ENCODE data around the gene SLBP. TPM values are rescaled to one million over a fixed set of nuclear protein-coding genes. Genes with fewer than 3 reads are reported as not detected.

The SLBP gene
- total RNA-seq, 1 donor from 2014 or later = 114 TPM

DNA sequence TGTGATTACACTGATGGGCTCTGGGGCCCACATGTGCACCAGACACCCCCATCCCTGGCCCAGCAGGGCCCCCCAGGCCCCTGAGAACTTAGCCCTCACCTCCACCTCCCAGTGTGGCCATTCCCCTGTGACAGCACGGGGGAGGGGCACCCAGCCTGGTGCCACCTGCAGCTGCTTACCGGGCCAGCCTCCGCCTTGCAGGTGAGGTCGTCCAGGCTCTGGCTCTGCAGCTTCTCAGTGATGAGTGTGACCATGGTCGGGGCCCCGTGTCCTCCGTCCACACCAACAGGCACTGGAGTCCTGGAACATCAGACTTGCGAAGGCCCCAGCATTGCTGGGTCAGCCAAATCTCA is 43.7 kb downstream of the SLBP start:
- no peak overlapping the region for H3K4me3 ChIP-seq (ENCODE audit: low read depth, low read length)
- DNase-seq (ENCODE audit: low read depth) = no peak
- TF ChIP-seq, protein P1, sequence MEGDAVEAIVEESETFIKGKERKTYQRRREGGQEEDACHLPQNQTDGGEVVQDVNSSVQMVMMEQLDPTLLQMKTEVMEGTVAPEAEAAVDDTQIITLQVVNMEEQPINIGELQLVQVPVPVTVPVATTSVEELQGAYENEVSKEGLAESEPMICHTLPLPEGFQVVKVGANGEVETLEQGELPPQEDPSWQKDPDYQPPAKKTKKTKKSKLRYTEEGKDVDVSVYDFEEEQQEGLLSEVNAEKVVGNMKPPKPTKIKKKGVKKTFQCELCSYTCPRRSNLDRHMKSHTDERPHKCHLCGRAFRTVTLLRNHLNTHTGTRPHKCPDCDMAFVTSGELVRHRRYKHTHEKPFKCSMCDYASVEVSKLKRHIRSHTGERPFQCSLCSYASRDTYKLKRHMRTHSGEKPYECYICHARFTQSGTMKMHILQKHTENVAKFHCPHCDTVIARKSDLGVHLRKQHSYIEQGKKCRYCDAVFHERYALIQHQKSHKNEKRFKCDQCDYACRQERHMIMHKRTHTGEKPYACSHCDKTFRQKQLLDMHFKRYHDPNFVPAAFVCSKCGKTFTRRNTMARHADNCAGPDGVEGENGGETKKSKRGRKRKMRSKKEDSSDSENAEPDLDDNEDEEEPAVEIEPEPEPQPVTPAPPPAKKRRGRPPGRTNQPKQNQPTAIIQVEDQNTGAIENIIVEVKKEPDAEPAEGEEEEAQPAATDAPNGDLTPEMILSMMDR (conservative IDR thresholded peaks at IDR 0.05; ENCODE audit: low read depth, low read length) = no peak

DNA sequence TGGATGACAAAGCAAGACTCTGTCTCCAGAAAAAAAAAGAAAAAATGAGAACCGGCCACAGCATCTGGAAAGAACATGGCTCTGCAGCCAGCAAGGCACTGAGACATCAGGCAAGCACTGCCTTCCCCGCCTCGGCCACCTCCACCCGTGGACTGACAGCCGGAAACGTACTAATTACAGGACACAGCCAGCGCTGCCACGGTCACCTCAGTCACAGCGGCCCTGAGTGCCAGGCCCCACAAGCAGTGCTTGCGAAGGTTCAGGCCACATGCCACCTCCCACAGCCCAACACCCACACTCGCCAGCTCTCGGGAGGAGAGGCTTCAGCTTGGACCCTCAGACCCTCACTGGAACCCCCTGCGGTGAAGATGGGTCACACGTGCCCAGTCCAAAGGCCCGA is 44.8 kb downstream of the SLBP start:
- H3K4me3 ChIP-seq (ENCODE audit: low read depth, low read length) = no peak overlapping the region
- DNase-seq (ENCODE audit: low read depth) = no peak
- TF ChIP-seq, protein P1 (conservative IDR thresholded peaks at IDR 0.05; ENCODE audit: low read depth, low read length) = no peak

DNA sequence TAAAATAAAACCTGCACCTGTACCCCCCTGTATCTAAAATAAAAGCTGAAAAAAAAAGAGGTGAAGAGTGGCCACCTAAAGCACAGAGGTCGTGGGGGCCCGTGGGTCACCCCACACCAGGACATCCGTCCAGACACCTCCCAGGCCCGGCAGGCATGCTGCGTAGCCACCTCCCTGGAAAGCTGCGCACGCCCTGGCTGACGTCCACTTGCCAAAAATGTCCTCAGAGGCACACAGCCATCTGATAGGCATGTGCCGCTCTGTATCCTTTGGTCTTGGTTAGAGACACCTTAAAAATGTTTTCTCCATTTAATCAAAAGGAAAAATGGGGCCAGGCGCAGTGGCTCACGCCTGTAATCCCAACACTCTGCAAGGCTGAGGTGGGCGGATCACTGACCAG is 45.7 kb downstream of the SLBP start:
- H3K4me3 ChIP-seq (ENCODE audit: low read depth, low read length) = no peak overlapping the region
- TF ChIP-seq, protein P1 (conservative IDR thresholded peaks at IDR 0.05; ENCODE audit: low read depth, low read length) = no peak

DNA sequence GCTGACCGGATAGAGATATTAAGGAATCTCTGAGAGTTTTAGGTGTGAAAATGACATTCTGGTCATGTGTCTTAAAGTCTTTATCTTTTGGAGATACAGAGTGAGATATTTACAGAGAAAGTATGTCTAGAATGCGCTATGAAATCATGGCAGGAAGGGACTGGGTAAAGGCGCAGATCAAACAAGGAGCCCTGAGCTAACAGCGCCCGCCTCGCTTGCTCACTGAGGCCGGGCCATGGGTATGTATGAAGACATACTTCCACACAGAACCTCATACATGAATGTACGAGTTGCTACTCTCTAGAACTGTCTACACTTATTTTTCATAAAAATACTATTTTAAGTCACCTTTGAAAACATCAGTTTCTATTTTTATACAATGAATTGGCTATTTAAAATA is 48.0 kb downstream of the SLBP start:
- DNase-seq (ENCODE audit: low read depth) = no peak
- TF ChIP-seq, protein P1 (conservative IDR thresholded peaks at IDR 0.05; ENCODE audit: low read depth, low read length) = no peak
- H3K4me3 ChIP-seq (ENCODE audit: low read depth, low read length) = no peak overlapping the region

More for the DNA sequence above, 45.7 kb downstream of the SLBP start:
- no peak for DNase-seq (ENCODE audit: low read depth)

DNA sequence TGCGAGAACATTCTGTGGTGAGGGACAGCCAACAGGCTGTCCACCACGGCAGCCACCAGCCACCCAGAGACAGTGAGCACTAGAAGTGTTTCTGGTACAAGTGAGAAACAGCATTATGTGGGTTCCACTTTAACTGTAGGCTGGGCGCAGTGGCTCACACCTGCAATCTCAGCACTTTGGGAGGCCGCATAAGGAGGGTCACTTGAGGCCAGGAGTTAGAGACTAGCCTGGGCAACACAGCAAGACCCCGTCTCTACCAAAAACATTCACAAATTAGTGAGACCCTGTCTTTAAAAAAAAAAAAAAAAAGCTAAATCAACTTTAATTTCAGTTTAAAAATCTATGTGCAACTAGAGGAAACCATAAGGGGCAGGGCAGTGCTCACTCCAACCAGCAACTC is 48.6 kb downstream of the SLBP start:
- TF ChIP-seq, protein P1 (conservative IDR thresholded peaks at IDR 0.05; ENCODE audit: low read depth, low read length) = no peak
- no peak for DNase-seq (ENCODE audit: low read depth)
- H3K4me3 ChIP-seq (ENCODE audit: low read depth, low read length) = no peak overlapping the region

DNA sequence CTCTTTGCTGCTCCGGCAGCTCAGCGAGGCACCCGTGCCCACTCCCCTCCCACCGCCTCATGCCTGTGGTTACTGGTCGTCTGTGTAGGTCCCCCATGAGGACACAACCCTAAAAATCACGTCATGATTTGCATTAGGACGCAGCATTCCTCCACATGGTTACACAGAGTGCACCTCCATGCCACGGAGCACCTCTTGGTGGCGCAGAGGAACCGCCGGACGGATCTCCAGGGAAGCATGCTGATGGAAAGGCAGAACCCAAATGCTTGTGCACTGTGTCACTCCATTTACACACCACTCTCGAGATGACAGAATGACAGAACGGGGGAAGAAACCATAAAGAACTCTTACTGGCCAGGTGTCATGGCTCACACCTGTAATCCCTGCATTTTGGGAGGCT is 50.4 kb downstream of the SLBP start:
- TF ChIP-seq, protein P1 (conservative IDR thresholded peaks at IDR 0.05; ENCODE audit: low read depth, low read length) = no peak
- H3K4me3 ChIP-seq (ENCODE audit: low read depth, low read length) = no peak overlapping the region
- no peak for DNase-seq (ENCODE audit: low read depth)

DNA sequence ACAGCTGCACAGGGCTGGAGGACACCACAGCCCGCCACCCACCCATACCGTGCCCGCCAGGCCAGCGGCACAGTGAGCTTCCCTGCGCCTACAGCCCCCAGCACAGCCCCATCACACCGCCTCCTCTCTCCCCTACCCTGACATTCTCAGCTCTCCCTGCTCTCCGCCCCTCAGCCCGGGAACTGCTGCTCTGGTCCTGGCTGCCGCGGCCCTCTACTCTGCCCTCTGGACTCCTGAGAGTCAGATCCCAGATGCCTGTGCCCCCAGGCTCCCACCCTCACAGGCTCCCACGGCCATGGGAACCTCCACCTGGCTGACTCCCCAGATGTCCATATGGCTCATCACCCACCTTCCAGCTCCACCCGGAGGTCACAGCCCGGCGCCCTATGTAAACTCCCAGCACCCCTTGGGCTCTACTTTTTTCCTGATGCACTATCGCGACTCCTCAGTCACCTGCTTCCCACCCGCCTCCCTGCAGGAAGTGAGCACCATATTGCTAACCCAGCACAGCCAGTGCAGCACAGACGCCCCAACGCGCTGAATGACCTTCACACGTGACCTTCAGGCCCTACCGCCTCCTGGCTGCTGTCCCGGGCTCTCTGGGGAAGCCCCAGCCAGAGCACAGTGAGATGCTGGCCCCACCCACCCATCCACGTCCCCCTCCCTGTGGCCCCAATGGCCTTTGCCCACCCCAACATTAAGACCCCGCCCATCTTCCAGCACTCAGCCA is 51.0 kb downstream of the SLBP start:
- TF ChIP-seq, protein P1 (conservative IDR thresholded peaks at IDR 0.05; ENCODE audit: low read depth, low read length) = no peak
- H3K4me3 ChIP-seq (ENCODE audit: low read depth, low read length) = no peak overlapping the region
- no peak for DNase-seq (ENCODE audit: low read depth)

All from epithelial cell of proximal tubule (primary cell).